Cardiac muscle cell (in vitro differentiated cells and primary cell): ENCODE results near the gene RPP40. TPM values are rescaled to one million over a fixed set of nuclear protein-coding genes. Genes with fewer than 3 reads are reported as not detected.

Experiments
- DNase-seq, 2 donors: peaks; one replicate each; pipeline versions ENCODE4 v3.0.0 to v3.0.0-alpha.2; 2010 to 2017; ENCODE audit warnings: low read depth in 1 of 2, low spot score in 1 of 2
- H3K27ac ChIP-seq: fragments of 200-600 bp; sonication (generic); 2 replicates; pipeline ENCODE4 v1.5.1; 2016
- H3K27me3 ChIP-seq: fragments of 200-600 bp; sonication (generic); 2 replicates; pipeline ENCODE4 v1.6.0; 2016; ENCODE audit warnings: control low read depth
- H3K36me3 ChIP-seq: fragments of 200-600 bp; sonication (generic); 2 replicates; pipeline ENCODE4 v1.5.1; 2016; ENCODE audit warnings: control low read depth
- H3K4me1 ChIP-seq: fragments of 200-600 bp; sonication (generic); 2 replicates; pipeline ENCODE4 v1.8.1; 2017; ENCODE audit warnings: low read depth, mild to moderate bottlenecking, mixed run types
- H3K4me3 ChIP-seq: fragments of 200-600 bp; sonication (generic); 2 replicates; pipeline ENCODE4 v1.5.1; 2016; ENCODE audit warnings: mild to moderate bottlenecking
- H3K9me3 ChIP-seq: fragments of 200-600 bp; sonication (generic); 2 replicates; pipeline ENCODE4 v1.5.1; 2017; ENCODE audit warnings: low read depth, mild to moderate bottlenecking, control low read depth
- CTCF ChIP-seq: IDR thresholded peaks from 2 replicates; pipeline ENCODE4 v1.5.1; 2012; ENCODE audit warnings: low read depth, mild to moderate bottlenecking, low read length
- polyA plus RNA-seq: library from polyadenylated mRNA; unstranded; fragments of >200 nt; fragmentation: Nextera tagmentation; extraction: Ambion mirVana; gene quantifications from 2 replicates; pipeline ENCODE4 v1.2.1, GENCODE V29; 2016
- total RNA-seq: library from RNA; depleted of rRNA; stranded (reverse); fragments of >200 nt; gene quantifications from 2 replicates; pipeline ENCODE4 v1.2.3, GENCODE V29; 2016

RPP40 gene
- total and polyA plus RNA-seq, 2 experiments from 2014 or later: 2.7 to 13.7 TPM

DNA sequence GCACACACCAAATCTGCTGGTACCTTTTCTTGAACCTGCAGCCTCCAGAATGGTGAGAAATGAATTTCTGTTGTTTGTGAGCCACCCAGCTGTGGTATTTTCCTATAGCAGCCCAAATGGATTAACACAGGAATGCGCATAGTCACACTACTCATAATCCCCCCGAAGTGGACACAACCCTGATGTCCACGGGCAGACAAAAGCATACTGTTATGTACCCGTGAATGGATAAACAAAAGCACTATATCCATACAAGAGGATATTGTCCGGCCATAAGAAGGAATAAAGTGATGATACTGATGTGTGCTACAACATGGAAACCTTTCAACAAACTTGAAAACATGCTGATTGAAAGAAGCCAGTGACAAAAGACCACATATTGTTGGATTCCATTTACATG lies 25.1 kb upstream of the RPP40 start:
- Histone ChIP-seq H3K27ac (no peak overlapping the region), H3K9me3 (no peaks in the 10 kb centered on the region), H3K4me3 (no peak overlapping the region)

DNA sequence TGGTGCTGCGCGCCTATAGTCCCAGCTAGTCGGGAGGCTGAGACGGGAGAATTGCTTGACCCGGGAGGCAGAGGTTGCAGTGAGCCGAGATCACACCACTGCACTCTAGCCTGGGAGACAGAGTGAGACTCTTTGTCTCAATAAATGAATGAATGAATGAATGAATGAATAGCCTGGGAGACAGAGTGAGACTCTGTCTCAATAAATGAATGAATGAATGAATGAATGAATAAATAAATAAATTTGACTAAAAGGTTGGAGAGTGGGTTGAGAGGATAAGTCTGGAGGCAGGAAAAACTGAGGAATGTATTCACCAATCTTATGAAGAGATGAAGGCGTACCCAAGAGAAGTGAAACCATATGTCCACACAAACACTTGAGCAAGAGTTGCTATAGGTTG lies 24.5 kb upstream of the RPP40 start:
- no peaks in the 10 kb centered on the region for H3K9me3 ChIP-seq
- no peaks in the 10 kb centered on the region for H3K36me3 ChIP-seq
- no peak overlapping the region for H3K27ac ChIP-seq
- TF ChIP-seq CTCF: no peak
- no peak for DNase-seq
- H3K4me3 ChIP-seq: no peak overlapping the region
- no peaks in the 10 kb centered on the region for H3K27me3 ChIP-seq
- peaks cover 9% of the 10 kb centered on the region for H3K4me1 ChIP-seq

More for the DNA sequence above, 25.1 kb upstream of the RPP40 start:
- Histone ChIP-seq H3K4me1 (peaks cover 9% of the 10 kb centered on the region), H3K27me3 (no peaks in the 10 kb centered on the region), H3K36me3 (no peaks in the 10 kb centered on the region)
- no peak for DNase-seq
- no peak for TF ChIP-seq CTCF

DNA sequence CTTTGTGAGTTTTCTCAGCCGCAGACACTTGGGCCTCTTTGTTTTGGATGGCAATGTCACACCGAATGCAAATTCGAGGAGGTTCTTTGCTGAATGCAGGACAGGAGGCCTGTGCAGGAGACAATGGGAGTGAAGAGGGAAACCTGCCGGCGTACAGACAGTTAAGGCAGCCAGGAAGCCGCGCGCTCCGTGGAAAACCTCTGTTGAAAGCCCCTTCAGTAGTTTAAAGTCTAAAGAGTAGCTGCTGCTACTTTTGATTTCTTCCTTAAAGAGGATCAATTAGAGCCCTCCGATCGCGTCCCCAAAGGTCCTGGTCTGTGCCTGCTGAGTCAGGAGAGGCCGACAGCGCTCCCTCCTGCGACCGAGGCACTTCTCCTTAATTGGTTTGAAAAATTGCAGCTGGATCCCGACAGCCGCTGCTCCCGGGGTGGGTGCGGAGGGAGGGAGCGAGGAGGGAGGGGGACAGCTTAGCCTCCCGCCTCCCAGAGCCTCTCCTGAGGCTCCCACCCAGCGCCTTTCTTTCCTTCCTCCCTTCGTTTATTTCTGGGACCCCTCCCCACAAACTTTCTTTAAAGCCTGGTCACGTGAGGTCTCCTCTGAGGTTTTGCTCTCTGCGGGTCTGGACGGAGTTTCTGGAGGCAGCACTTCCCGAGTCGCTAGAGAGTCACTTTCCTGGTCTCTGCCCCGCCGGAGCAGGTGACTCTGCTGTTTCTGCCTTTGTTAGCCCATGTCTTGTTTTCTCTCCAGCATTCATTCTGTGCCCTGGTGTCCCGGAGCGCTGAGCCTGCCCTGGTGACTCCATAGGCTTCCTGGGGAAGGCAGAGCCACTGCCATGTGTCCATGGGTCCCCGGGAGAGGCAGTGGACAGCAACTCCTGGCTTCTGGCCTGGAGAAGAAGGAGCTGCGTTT lies 22.3 kb upstream of the RPP40 start:
- peak overlapping the region; percentile 29 for H3K4me3 ChIP-seq
- DNase-seq: peak; percentile 68 to 74
- no peaks in the 10 kb centered on the region for H3K9me3 ChIP-seq
- H3K27me3 ChIP-seq: no peaks in the 10 kb centered on the region
- peak overlapping the region; percentile 85 for H3K27ac ChIP-seq
- peaks cover 9% of the 10 kb centered on the region for H3K4me1 ChIP-seq
- H3K36me3 ChIP-seq: no peaks in the 10 kb centered on the region
- TF ChIP-seq CTCF: peak; percentile 25

DNA sequence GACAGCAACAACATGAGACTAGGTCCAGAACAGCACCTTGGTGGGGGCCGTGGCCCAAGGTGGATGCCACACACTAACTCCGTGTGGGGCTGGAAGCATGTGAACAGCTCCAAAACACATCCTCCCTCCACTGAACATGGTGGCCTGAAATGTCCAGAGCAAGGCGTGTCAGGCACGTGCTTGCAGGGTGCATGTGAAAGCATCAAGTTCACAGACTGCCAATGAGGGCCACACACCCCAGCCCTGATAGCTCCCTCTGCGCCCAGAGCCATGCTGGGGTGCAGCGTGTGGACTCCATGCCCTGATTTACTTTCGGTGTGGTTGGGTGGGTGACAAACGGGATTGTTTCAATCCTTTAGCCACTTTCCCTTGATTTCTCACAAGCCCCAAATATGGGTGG lies 20.1 kb upstream of the RPP40 start:
- no peaks in the 10 kb centered on the region for H3K36me3 ChIP-seq

DNA sequence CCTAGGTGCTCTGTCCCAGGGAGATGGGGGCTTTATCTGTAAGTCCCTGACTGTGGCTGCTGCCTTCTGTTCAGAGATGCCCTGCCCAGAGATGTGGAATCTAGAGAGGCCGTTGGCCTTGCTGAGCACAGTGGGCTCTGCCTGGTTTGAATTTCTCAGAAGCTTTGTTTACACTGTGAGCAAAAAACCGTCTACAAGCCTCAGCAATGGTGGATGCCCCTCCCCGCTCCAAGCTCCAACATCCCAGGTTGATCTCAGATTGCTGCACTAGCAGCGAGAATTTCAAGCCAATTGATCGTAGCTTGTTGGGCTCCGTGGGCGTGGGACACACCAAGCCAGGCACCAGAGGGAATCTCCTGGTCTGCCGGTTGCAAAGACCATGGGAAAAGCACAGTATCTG lies 16.3 kb upstream of the RPP40 start:
- no peak for DNase-seq
- Histone ChIP-seq H3K4me3 (no peak overlapping the region), H3K27ac (no peak overlapping the region), H3K4me1 (no peaks in the 10 kb centered on the region), H3K27me3 (no peaks in the 10 kb centered on the region), H3K36me3 (no peaks in the 10 kb centered on the region), H3K9me3 (no peaks in the 10 kb centered on the region)
- TF ChIP-seq CTCF: no peak

More for the DNA sequence above, 20.1 kb upstream of the RPP40 start:
- H3K4me3 ChIP-seq: no peak overlapping the region
- H3K27me3 ChIP-seq: no peaks in the 10 kb centered on the region
- TF ChIP-seq CTCF: no peak
- no peaks in the 10 kb centered on the region for H3K9me3 ChIP-seq
- DNase-seq: no peak
- no peak overlapping the region for H3K27ac ChIP-seq
- peaks cover 9% of the 10 kb centered on the region for H3K4me1 ChIP-seq
